ENCODE results near the gene CA4. TPM values are rescaled to one million over a fixed set of nuclear protein-coding genes. Genes with fewer than 3 reads are reported as not detected.

CA4 gene
- total RNA-seq, 2 experiments from 2014 or later, result not detected

GRCh38 chr17:60135151-60135950, 14.4 kb upstream of the CA4 start:
- ATAC-seq, result peak; percentile 95
- POLR2A ChIA-PET, result interaction anchor here (0.5 to 0.6 kb wide), 3 partner anchors 167 to 463 kb away, joined by 3 to 5 read pairs (median 3); no protein-coding TSS in a partner anchor
- H3K4me3 Mint-ChIP-seq, result peak overlapping the region; percentile 94
- CTCF ChIA-PET, result interaction anchor here (1.4 kb wide), 1 partner anchor 8 kb away, joined by 3 read pairs; no protein-coding TSS in a partner anchor
- no peaks in the 10 kb centered on the region for H3K9me3 Mint-ChIP-seq (ENCODE audit: insufficient read depth)
- DNase-seq, result peak; percentile 86
- H3K36me3 Mint-ChIP-seq (ENCODE audit: low read depth), result peaks cover 12% of the 10 kb centered on the region
- H3K27me3 Mint-ChIP-seq (ENCODE audit: low read depth), result peaks cover 34% of the 10 kb centered on the region
- H3K27ac Mint-ChIP-seq, result peak overlapping the region; percentile 66
- peaks cover 27% of the 10 kb centered on the region for H3K4me1 Mint-ChIP-seq (ENCODE audit: low read depth)

GRCh38 chr17:60135951-60136666, 13.7 kb upstream of the CA4 start:
- Mint-ChIP-seq H3K9me3 (ENCODE audit: insufficient read depth) (no peaks in the 10 kb centered on the region), H3K4me1 (ENCODE audit: low read depth) (peaks cover 27% of the 10 kb centered on the region), H3K4me3 (peak overlapping the region; percentile 94), H3K36me3 (ENCODE audit: low read depth) (peaks cover 12% of the 10 kb centered on the region), H3K27ac (no peak overlapping the region), H3K27me3 (ENCODE audit: low read depth) (peaks cover 42% of the 10 kb centered on the region)
- no peak for DNase-seq
- no peak for ATAC-seq
- CTCF ChIA-PET, result no interaction called here
- POLR2A ChIA-PET, result no interaction called here

- ChIA-PET POLR2A (no interaction called here), CTCF (no interaction called here)
These were observed 12.0 kb upstream of the CA4 start for GRCh38 chr17:60137731-60138130.

GRCh38 chr17:60138769-60139437, 10.9 kb upstream of the CA4 start:
- CTCF ChIA-PET, result no interaction called here
- no peaks in the 10 kb centered on the region for H3K9me3 Mint-ChIP-seq (ENCODE audit: insufficient read depth)
- POLR2A ChIA-PET, result no interaction called here
- peaks cover 67% of the 10 kb centered on the region for H3K27me3 Mint-ChIP-seq (ENCODE audit: low read depth)
- H3K4me3 Mint-ChIP-seq, result no peak overlapping the region
- peaks cover 4% of the 10 kb centered on the region for H3K36me3 Mint-ChIP-seq (ENCODE audit: low read depth)
- DNase-seq (no peak), ATAC-seq (no peak)
- no peak overlapping the region for H3K27ac Mint-ChIP-seq
- H3K4me1 Mint-ChIP-seq (ENCODE audit: low read depth), result peaks cover 42% of the 10 kb centered on the region

More at GRCh38 chr17:60137731-60138130, 12.0 kb upstream of the CA4 start:
- peaks cover 8% of the 10 kb centered on the region for H3K36me3 Mint-ChIP-seq (ENCODE audit: low read depth)
- no peak overlapping the region for H3K4me3 Mint-ChIP-seq
- H3K27ac Mint-ChIP-seq, result no peak overlapping the region
- peaks cover 34% of the 10 kb centered on the region for H3K4me1 Mint-ChIP-seq (ENCODE audit: low read depth)
- ATAC-seq, result no peak
- no peak for DNase-seq
- peaks cover 56% of the 10 kb centered on the region for H3K27me3 Mint-ChIP-seq (ENCODE audit: low read depth)
- no peaks in the 10 kb centered on the region for H3K9me3 Mint-ChIP-seq (ENCODE audit: insufficient read depth)

GRCh38 chr17:60139438-60140285, 10.1 kb upstream of the CA4 start:
- H3K36me3 Mint-ChIP-seq (ENCODE audit: low read depth), result peaks cover 1% of the 10 kb centered on the region
- CTCF ChIA-PET, result interaction anchor here (1.1 to 4.4 kb wide), 3 partner anchors 12 to 92 kb away, joined by 3 to 39 read pairs (median 7); partner anchors contain the start of gene CA4
- no peaks in the 10 kb centered on the region for H3K9me3 Mint-ChIP-seq (ENCODE audit: insufficient read depth)
- peaks cover 37% of the 10 kb centered on the region for H3K4me1 Mint-ChIP-seq (ENCODE audit: low read depth)
- POLR2A ChIA-PET, result no interaction called here
- peak overlapping the region; percentile 8 for H3K4me3 Mint-ChIP-seq
- no peak overlapping the region for H3K27ac Mint-ChIP-seq
- DNase-seq (peak; percentile 81), ATAC-seq (peak; percentile 50)
- peaks cover 74% of the 10 kb centered on the region for H3K27me3 Mint-ChIP-seq (ENCODE audit: low read depth)

- Mint-ChIP-seq H3K4me3 (no peak overlapping the region), H3K36me3 (ENCODE audit: low read depth) (no peaks in the 10 kb centered on the region)
- POLR2A ChIA-PET, result interaction anchor here (0.6 kb wide), 1 partner anchor 72 kb away, joined by 3 read pairs; no protein-coding TSS in a partner anchor
These were observed 8.4 kb upstream of the CA4 start for GRCh38 chr17:60141111-60142018.

GRCh38 chr17:60142872-60143499, 6.8 kb upstream of the CA4 start:
- H3K9me3 Mint-ChIP-seq (ENCODE audit: insufficient read depth), result no peaks in the 10 kb centered on the region
- peaks cover 88% of the 10 kb centered on the region for H3K27me3 Mint-ChIP-seq (ENCODE audit: low read depth)
- ChIA-PET CTCF (interaction anchor here (0.7 to 4.4 kb wide), 13 partner anchors 8 to 292 kb away, joined by 3 to 39 read pairs (median 3); partner anchors contain the start of gene CA4), POLR2A (no interaction called here)
- H3K27ac Mint-ChIP-seq, result no peak overlapping the region
- H3K4me1 Mint-ChIP-seq (ENCODE audit: low read depth), result peaks cover 26% of the 10 kb centered on the region
- H3K4me3 Mint-ChIP-seq, result no peak overlapping the region
- H3K36me3 Mint-ChIP-seq (ENCODE audit: low read depth), result no peaks in the 10 kb centered on the region
- DNase-seq (peak; percentile 89), ATAC-seq (peak; percentile 80)

More at GRCh38 chr17:60141111-60142018, 8.4 kb upstream of the CA4 start:
- ATAC-seq, result no peak
- no peak for DNase-seq
- CTCF ChIA-PET, result interaction anchor here (0.7 to 4.4 kb wide), 14 partner anchors 11 to 293 kb away, joined by 3 to 39 read pairs (median 4); partner anchors contain the start of gene CA4
- no peak overlapping the region for H3K27ac Mint-ChIP-seq
- peaks cover 26% of the 10 kb centered on the region for H3K4me1 Mint-ChIP-seq (ENCODE audit: low read depth)
- no peaks in the 10 kb centered on the region for H3K9me3 Mint-ChIP-seq (ENCODE audit: insufficient read depth)
- peaks cover 81% of the 10 kb centered on the region for H3K27me3 Mint-ChIP-seq (ENCODE audit: low read depth)

GRCh38 chr17:60145006-60145935, 4.5 kb upstream of the CA4 start:
- ATAC-seq (no peak), DNase-seq (no peak)
- Mint-ChIP-seq H3K27me3 (ENCODE audit: low read depth) (peaks cover 84% of the 10 kb centered on the region), H3K4me1 (ENCODE audit: low read depth) (peaks cover 23% of the 10 kb centered on the region), H3K9me3 (ENCODE audit: insufficient read depth) (no peaks in the 10 kb centered on the region), H3K4me3 (no peak overlapping the region), H3K27ac (no peak overlapping the region), H3K36me3 (ENCODE audit: low read depth) (no peaks in the 10 kb centered on the region)
- ChIA-PET POLR2A (no interaction called here), CTCF (interaction anchor here (1.1 kb wide), 1 partner anchor 261 kb away, joined by 3 read pairs; no protein-coding TSS in a partner anchor)

GRCh38 chr17:60146206-60146605, 3.6 kb upstream of the CA4 start:
- ChIA-PET POLR2A (no interaction called here), CTCF (interaction anchor here (1.1 kb wide), 1 partner anchor 260 kb away, joined by 3 read pairs; no protein-coding TSS in a partner anchor)
- DNase-seq (no peak), ATAC-seq (no peak)
- Mint-ChIP-seq H3K4me1 (ENCODE audit: low read depth) (peaks cover 30% of the 10 kb centered on the region), H3K9me3 (ENCODE audit: insufficient read depth) (no peaks in the 10 kb centered on the region), H3K4me3 (no peak overlapping the region), H3K27ac (no peak overlapping the region), H3K36me3 (ENCODE audit: low read depth) (no peaks in the 10 kb centered on the region), H3K27me3 (ENCODE audit: low read depth) (peaks cover 81% of the 10 kb centered on the region)

Data from activated CD8-positive, alpha-beta T cell treated with anti-CD3 and anti-CD28 coated beads, Interleukin-2, amount 10 ng/mL, durations not matched to agents 7 days and 5 days (primary cell).